Measurements from ENCODE around the gene HECW1.
A peak's percentile ranks its signal among the peaks of the same experiment; 100 is the strongest.

HECW1 gene

DNA sequence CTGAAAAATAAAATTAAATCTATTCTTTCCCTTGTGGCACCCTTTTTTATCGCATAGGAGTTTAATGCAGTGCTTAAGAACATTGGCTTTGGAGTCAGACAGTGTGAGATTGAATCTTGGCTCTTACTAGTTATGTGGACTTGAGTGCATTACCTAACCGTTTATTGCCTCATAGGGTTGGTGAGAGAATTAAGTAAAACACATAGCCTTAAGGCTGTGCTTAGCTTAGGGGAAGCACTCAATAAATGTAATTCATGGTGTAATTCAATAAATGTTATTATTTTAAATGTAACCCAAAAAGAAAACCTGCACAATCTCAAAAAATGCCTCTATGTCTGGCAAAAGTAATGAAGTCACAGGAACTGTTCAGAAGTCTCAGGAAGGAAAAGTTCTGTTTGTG is 473.1 kb downstream of the HECW1 start:
- TF ChIP-seq HOXA7 (CRISPR knock-in tag; IDR thresholded peaks at IDR 0.05; ENCODE audit: borderline replicate concordance) (no peak), SETDB1 (IDR thresholded peaks at IDR 0.05; ENCODE audit: insufficient read length, low read length) (no peak), ZNF561 (tag by site-specific recombination; IDR thresholded peaks at IDR 0.05; ENCODE audit: borderline replicate concordance) (0 out of 2 replicates have a peak, but pooled peaks have one; percentile 27), TRIM28 (IDR thresholded peaks at IDR 0.05; ENCODE audit: borderline replicate concordance, low read length) (no peak; the same call in 1 of the 2 replicates), ZNF660 (tag by site-specific recombination; IDR thresholded peaks at IDR 0.05) (0 out of 2 replicates have a peak, but pooled peaks have one; percentile 17), BCL11B (tag by site-specific recombination; IDR thresholded peaks at IDR 0.05; ENCODE audit: low read depth) (no peak), IKZF3 (tag by site-specific recombination; IDR thresholded peaks at IDR 0.05) (peak; percentile 7; the same call in 1 of the 2 replicates), PRDM1 (tag by site-specific recombination; IDR thresholded peaks at IDR 0.05) (peak; percentile 33), ZNF629 (tag by site-specific recombination; IDR thresholded peaks at IDR 0.05) (peak; percentile 73), ZEB2 (tag by site-specific recombination; IDR thresholded peaks at IDR 0.05) (no peak), ZNF302 (tag by site-specific recombination; IDR thresholded peaks at IDR 0.05; ENCODE audit: low read depth) (no peak), ZNF626 (tag by site-specific recombination; IDR thresholded peaks at IDR 0.05) (no peak)
- TF ChIP-seq, protein P1, sequence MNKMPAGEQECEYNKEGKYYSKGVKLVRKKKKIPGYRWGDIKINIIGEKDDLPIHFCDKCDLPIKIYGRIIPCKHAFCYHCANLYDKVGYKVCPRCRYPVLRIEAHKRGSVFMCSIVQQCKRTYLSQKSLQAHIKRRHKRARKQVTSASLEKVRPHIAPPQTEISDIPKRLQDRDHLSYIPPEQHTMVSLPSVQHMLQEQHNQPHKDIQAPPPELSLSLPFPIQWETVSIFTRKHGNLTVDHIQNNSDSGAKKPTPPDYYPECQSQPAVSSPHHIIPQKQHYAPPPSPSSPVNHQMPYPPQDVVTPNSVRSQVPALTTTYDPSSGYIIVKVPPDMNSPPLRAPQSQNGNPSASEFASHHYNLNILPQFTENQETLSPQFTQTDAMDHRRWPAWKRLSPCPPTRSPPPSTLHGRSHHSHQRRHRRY (tag by site-specific recombination; IDR thresholded peaks at IDR 0.05), result no peak
- TF ChIP-seq, protein P2, sequence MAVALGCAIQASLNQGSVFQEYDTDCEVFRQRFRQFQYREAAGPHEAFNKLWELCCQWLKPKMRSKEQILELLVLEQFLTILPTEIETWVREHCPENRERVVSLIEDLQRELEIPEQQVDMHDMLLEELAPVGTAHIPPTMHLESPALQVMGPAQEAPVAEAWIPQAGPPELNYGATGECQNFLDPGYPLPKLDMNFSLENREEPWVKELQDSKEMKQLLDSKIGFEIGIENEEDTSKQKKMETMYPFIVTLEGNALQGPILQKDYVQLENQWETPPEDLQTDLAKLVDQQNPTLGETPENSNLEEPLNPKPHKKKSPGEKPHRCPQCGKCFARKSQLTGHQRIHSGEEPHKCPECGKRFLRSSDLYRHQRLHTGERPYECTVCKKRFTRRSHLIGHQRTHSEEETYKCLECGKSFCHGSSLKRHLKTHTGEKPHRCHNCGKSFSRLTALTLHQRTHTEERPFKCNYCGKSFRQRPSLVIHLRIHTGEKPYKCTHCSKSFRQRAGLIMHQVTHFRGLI (tag by site-specific recombination; IDR thresholded peaks at IDR 0.05), result no peak
- TF ChIP-seq, protein P3, sequence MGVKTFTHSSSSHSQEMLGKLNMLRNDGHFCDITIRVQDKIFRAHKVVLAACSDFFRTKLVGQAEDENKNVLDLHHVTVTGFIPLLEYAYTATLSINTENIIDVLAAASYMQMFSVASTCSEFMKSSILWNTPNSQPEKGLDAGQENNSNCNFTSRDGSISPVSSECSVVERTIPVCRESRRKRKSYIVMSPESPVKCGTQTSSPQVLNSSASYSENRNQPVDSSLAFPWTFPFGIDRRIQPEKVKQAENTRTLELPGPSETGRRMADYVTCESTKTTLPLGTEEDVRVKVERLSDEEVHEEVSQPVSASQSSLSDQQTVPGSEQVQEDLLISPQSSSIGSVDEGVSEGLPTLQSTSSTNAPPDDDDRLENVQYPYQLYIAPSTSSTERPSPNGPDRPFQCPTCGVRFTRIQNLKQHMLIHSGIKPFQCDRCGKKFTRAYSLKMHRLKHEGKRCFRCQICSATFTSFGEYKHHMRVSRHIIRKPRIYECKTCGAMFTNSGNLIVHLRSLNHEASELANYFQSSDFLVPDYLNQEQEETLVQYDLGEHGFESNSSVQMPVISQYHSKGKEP (tag by site-specific recombination; IDR thresholded peaks at IDR 0.05), result 0 out of 2 replicates have a peak, but pooled peaks have one; percentile 15
- TF ChIP-seq, protein P4, sequence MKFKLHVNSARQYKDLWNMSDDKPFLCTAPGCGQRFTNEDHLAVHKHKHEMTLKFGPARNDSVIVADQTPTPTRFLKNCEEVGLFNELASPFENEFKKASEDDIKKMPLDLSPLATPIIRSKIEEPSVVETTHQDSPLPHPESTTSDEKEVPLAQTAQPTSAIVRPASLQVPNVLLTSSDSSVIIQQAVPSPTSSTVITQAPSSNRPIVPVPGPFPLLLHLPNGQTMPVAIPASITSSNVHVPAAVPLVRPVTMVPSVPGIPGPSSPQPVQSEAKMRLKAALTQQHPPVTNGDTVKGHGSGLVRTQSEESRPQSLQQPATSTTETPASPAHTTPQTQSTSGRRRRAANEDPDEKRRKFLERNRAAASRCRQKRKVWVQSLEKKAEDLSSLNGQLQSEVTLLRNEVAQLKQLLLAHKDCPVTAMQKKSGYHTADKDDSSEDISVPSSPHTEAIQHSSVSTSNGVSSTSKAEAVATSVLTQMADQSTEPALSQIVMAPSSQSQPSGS (tag by site-specific recombination; IDR thresholded peaks at IDR 0.05; ENCODE audit: low read depth), result peak; percentile 65
- TF ChIP-seq, protein P5, sequence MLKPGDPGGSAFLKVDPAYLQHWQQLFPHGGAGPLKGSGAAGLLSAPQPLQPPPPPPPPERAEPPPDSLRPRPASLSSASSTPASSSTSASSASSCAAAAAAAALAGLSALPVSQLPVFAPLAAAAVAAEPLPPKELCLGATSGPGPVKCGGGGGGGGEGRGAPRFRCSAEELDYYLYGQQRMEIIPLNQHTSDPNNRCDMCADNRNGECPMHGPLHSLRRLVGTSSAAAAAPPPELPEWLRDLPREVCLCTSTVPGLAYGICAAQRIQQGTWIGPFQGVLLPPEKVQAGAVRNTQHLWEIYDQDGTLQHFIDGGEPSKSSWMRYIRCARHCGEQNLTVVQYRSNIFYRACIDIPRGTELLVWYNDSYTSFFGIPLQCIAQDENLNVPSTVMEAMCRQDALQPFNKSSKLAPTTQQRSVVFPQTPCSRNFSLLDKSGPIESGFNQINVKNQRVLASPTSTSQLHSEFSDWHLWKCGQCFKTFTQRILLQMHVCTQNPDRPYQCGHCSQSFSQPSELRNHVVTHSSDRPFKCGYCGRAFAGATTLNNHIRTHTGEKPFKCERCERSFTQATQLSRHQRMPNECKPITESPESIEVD (tag by site-specific recombination; IDR thresholded peaks at IDR 0.05), result peak; percentile 83
- TF ChIP-seq, protein P6, sequence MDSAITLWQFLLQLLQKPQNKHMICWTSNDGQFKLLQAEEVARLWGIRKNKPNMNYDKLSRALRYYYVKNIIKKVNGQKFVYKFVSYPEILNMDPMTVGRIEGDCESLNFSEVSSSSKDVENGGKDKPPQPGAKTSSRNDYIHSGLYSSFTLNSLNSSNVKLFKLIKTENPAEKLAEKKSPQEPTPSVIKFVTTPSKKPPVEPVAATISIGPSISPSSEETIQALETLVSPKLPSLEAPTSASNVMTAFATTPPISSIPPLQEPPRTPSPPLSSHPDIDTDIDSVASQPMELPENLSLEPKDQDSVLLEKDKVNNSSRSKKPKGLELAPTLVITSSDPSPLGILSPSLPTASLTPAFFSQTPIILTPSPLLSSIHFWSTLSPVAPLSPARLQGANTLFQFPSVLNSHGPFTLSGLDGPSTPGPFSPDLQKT (IDR thresholded peaks at IDR 0.05; ENCODE audit: borderline replicate concordance, low read depth, low read length), result no peak
- H3K27ac ChIP-seq (ENCODE audit: extremely low read depth, low read depth, low read length), result no peak overlapping the region
- no peak overlapping the region; the same call in 1 of the 2 replicates for H3K4me3 ChIP-seq (ENCODE audit: low read depth, low read length)
- no peaks in the 10 kb centered on the region for H3K36me3 ChIP-seq (ENCODE audit: control insufficient read depth in 2 of 2, insufficient read depth in 1 of 2, low read length in 2 of 2)
- POLR2A ChIA-PET, result no interaction called here
- H3K4me1 ChIP-seq (ENCODE audit: control insufficient read depth, insufficient read depth, low read length), result peaks cover 29% of the 10 kb centered on the region
- no peaks in the 10 kb centered on the region for H3K9me3 ChIP-seq (ENCODE audit: control insufficient read depth, insufficient read depth, low read depth, low read length)
- CTCF ChIA-PET, result interaction anchor here (0.5 to 0.9 kb wide), 8 partner anchors 79 to 708 kb away, joined by 3 to 4 read pairs (median 4); no protein-coding TSS in a partner anchor
